ENCODE measurements around the gene LAMB1.
"Not testable (repeated sequence)": the region's sequence is repeated elsewhere in the genome, so short reads cannot be mapped to it uniquely, and the experiment has no call there.

The LAMB1 gene

GRCh38 chr7:107967420-107967819, 35.5 kb downstream of the LAMB1 start:
- DNase-seq: no peak

GRCh38 chr7:107966711-107967110, 36.2 kb downstream of the LAMB1 start:
- DNase-seq: peak; percentile 81

- no peak for DNase-seq
These were observed 38.5 kb downstream of the LAMB1 start for GRCh38 chr7:107964510-107964909.

- no peak for DNase-seq
These were observed 40.1 kb downstream of the LAMB1 start for GRCh38 chr7:107962817-107963216.

- DNase-seq: no peak
These were observed 41.6 kb downstream of the LAMB1 start for GRCh38 chr7:107961405-107961804.

- no peak for DNase-seq
These were observed 42.7 kb downstream of the LAMB1 start for GRCh38 chr7:107960272-107960671.

GRCh38 chr7:107959527-107959898, 43.4 kb downstream of the LAMB1 start:
- DNase-seq: no peak

- DNase-seq: no peak
These were observed 44.0 kb downstream of the LAMB1 start for GRCh38 chr7:107958764-107959526.

- no peak for DNase-seq
These were observed 45.5 kb downstream of the LAMB1 start for GRCh38 chr7:107957436-107957835.

GRCh38 chr7:107956950-107957349, 46.0 kb downstream of the LAMB1 start:
- DNase-seq: not testable (repeated sequence)

- DNase-seq: no peak
These were observed 47.6 kb downstream of the LAMB1 start for GRCh38 chr7:107955394-107955793.

- no peak for DNase-seq
These were observed 49.0 kb downstream of the LAMB1 start for GRCh38 chr7:107953924-107954303.

- DNase-seq: no peak
These were observed 49.6 kb downstream of the LAMB1 start for GRCh38 chr7:107953265-107953923.

- no peak for DNase-seq
These were observed 51.1 kb downstream of the LAMB1 start for GRCh38 chr7:107951896-107952295.

GRCh38 chr7:107951172-107951787, 51.7 kb downstream of the LAMB1 start:
- no peak for DNase-seq

- DNase-seq: no peak
These were observed 53.5 kb downstream of the LAMB1 start for GRCh38 chr7:107949443-107949935.

GRCh38 chr7:107948645-107949442, 54.1 kb downstream of the LAMB1 start:
- DNase-seq: no peak

- no peak for DNase-seq
These were observed 56.1 kb downstream of the LAMB1 start for GRCh38 chr7:107946881-107947280.

- DNase-seq: no peak
These were observed 56.5 kb downstream of the LAMB1 start for GRCh38 chr7:107946451-107946850.

GRCh38 chr7:107945332-107945731, 57.6 kb downstream of the LAMB1 start:
- DNase-seq: no peak

GRCh38 chr7:107944411-107945169, 58.4 kb downstream of the LAMB1 start:
- DNase-seq: no peak

GRCh38 chr7:107943018-107943417, 59.9 kb downstream of the LAMB1 start:
- DNase-seq: no peak

Measured in NCI-H446 treated with DMSO at 0.1 percent for 48 hours (cell line).